Loucy (cell line): ENCODE results near the gene CDKN2C.
"Not testable (repeated sequence)": the region's sequence is repeated elsewhere in the genome, so short reads cannot be mapped to it uniquely, and the experiment has no call there.

Source experiments
- H2AFZ ChIP-seq: fragments of 200-600 bp; sonication (generic); 2 replicates; pipeline ENCODE4 v1.6.0; 2016; ENCODE audit warnings: antibody characterized with exemption, mild to moderate bottlenecking, low read length, moderate library complexity
- H3F3A ChIP-seq: fragments of 200-600 bp; 2 replicates; pipeline ENCODE4 v1.6.0; 2016; ENCODE audit warnings: antibody characterized with exemption, low read depth, mild to moderate bottlenecking
- H3K27me3 ChIP-seq: fragments of 200-600 bp; sonication (generic); 2 replicates; pipeline ENCODE4 v1.6.1; 2014; ENCODE audit warnings: low read length, mild to moderate bottlenecking; ENCODE audit not compliant: insufficient read depth, poor library complexity, severe bottlenecking
- H3K36me3 ChIP-seq: fragments of 200-600 bp; sonication (generic); 2 replicates; pipeline ENCODE4 v1.6.1; 2016; ENCODE audit warnings: low read length; ENCODE audit not compliant: insufficient read depth
- H3K4me1 ChIP-seq: fragments of 200-600 bp; sonication (generic); 2 replicates; pipeline ENCODE4 v1.5.1; 2014; ENCODE audit warnings: low read length, mild to moderate bottlenecking; ENCODE audit not compliant: insufficient read depth, poor library complexity, severe bottlenecking
- H3K4me2 ChIP-seq: fragments of 200-600 bp; sonication (generic); 2 replicates; pipeline ENCODE4 v1.6.0; 2014; ENCODE audit warnings: antibody characterized with exemption, low read length, low read depth, mild to moderate bottlenecking; ENCODE audit not compliant: poor library complexity, severe bottlenecking
- H3K4me3 ChIP-seq: fragments of 200-600 bp; sonication (generic); 2 replicates; pipeline ENCODE4 v1.5.1; 2014; ENCODE audit warnings: low read length, mild to moderate bottlenecking, mixed read lengths; ENCODE audit not compliant: poor library complexity, severe bottlenecking
- H3K79me2 ChIP-seq: fragments of 200-600 bp; sonication (generic); 2 replicates; pipeline ENCODE4 v1.6.1; 2014; ENCODE audit warnings: low read length; ENCODE audit not compliant: insufficient read depth
- H3K9ac ChIP-seq: fragments of 200-600 bp; sonication (generic); 2 replicates; pipeline ENCODE4 v1.6.0; 2014; ENCODE audit warnings: mild to moderate bottlenecking, low read depth, low read length, moderate library complexity; ENCODE audit not compliant: poor library complexity, severe bottlenecking
- H3K9me2 ChIP-seq: fragments of 200-600 bp; sonication (generic); replicated peaks from 2 replicates; pipeline ENCODE4 v1.6.1; 2016; ENCODE audit warnings: low read depth, low read length, mixed read lengths
- H3K9me3 ChIP-seq: fragments of 200-600 bp; sonication (generic); 2 replicates; pipeline ENCODE4 v1.6.1; 2014; ENCODE audit warnings: mild to moderate bottlenecking, antibody characterized with exemption, low read length, low read depth; ENCODE audit not compliant: insufficient read depth
- H4K20me1 ChIP-seq: fragments of 200-600 bp; sonication (generic); 2 replicates; pipeline ENCODE4 v1.6.0; 2014; ENCODE audit warnings: antibody characterized with exemption, low read length, mild to moderate bottlenecking; ENCODE audit not compliant: insufficient read depth, poor library complexity, severe bottlenecking
- CTCF ChIP-seq: fragments of 200-600 bp; sonication (generic); conservative IDR thresholded peaks from 2 replicates; pipeline ENCODE4 v1.5.1; 2014; ENCODE audit warnings: mild to moderate bottlenecking, antibody characterized with exemption, low read length
- EZH2phosphoT487 ChIP-seq: fragments of 200-600 bp; IDR thresholded peaks from 2 replicates; pipeline ENCODE4 v1.6.1; 2018; ENCODE audit warnings: antibody characterized with exemption, mild to moderate bottlenecking, moderate library complexity, borderline replicate concordance

CDKN2C gene

GRCh38 chr1:50930965-50931737 lies 38.9 kb upstream of the CDKN2C start:
- Histone ChIP-seq H3K79me2 (peaks cover 97% of the 10 kb centered on the region), H2AFZ (no peak overlapping the region), H3K4me2 (no peak overlapping the region)

GRCh38 chr1:50932043-50932442 lies 38.0 kb upstream of the CDKN2C start:
- H3K9me2 ChIP-seq, H3K9me3 ChIP-seq, H3F3A ChIP-seq, H3K4me1 ChIP-seq, H3K9ac ChIP-seq, H3K36me3 ChIP-seq, H3K27me3 ChIP-seq, H3K4me3 ChIP-seq, H3K4me2 ChIP-seq, H2AFZ ChIP-seq: not testable (repeated sequence)
- H4K20me1 ChIP-seq, result peaks cover 28% of the 10 kb centered on the region
- H3K79me2 ChIP-seq, result peaks cover 97% of the 10 kb centered on the region

More at GRCh38 chr1:50930965-50931737, 38.9 kb upstream of the CDKN2C start:
- TF ChIP-seq CTCF (no peak), EZH2phosphoT487 (no peak)
- no peaks in the 10 kb centered on the region for H3K27me3 ChIP-seq
- H3K9me2 ChIP-seq, result no peaks in the 10 kb centered on the region
- no peaks in the 10 kb centered on the region for H3F3A ChIP-seq
- peaks cover 3% of the 10 kb centered on the region for H3K4me1 ChIP-seq
- H3K9me3 ChIP-seq, result no peaks in the 10 kb centered on the region
- H3K9ac ChIP-seq, result no peak overlapping the region
- H4K20me1 ChIP-seq, result peaks cover 28% of the 10 kb centered on the region
- no peak overlapping the region for H3K4me3 ChIP-seq
- H3K36me3 ChIP-seq, result no peaks in the 10 kb centered on the region; the same call in 1 of the 2 replicates

- H3F3A ChIP-seq, H2AFZ ChIP-seq, H3K4me3 ChIP-seq, H3K4me2 ChIP-seq, H3K9ac ChIP-seq, H3K4me1 ChIP-seq, H3K27me3 ChIP-seq, H3K9me2 ChIP-seq, H3K36me3 ChIP-seq, H3K9me3 ChIP-seq: not testable (repeated sequence)
- H3K79me2 ChIP-seq, result peaks cover 97% of the 10 kb centered on the region
- peaks cover 30% of the 10 kb centered on the region for H4K20me1 ChIP-seq
Observed at GRCh38 chr1:50933770-50934169, 36.3 kb upstream of the CDKN2C start.

GRCh38 chr1:50934838-50935237 lies 35.2 kb upstream of the CDKN2C start:
- Histone ChIP-seq H3F3A (no peaks in the 10 kb centered on the region), H2AFZ (no peak overlapping the region), H3K9me2 (no peaks in the 10 kb centered on the region), H3K27me3 (no peaks in the 10 kb centered on the region), H4K20me1 (peaks cover 21% of the 10 kb centered on the region), H3K4me1 (peaks cover 3% of the 10 kb centered on the region), H3K4me2 (no peak overlapping the region), H3K9me3 (no peaks in the 10 kb centered on the region), H3K4me3 (no peak overlapping the region), H3K36me3 (no peaks in the 10 kb centered on the region), H3K9ac (no peak overlapping the region), H3K79me2 (peaks cover 98% of the 10 kb centered on the region)
- TF ChIP-seq CTCF (no peak), EZH2phosphoT487 (no peak)

- H3K9ac ChIP-seq, H3K4me1 ChIP-seq, H3F3A ChIP-seq, H3K27me3 ChIP-seq, H3K9me3 ChIP-seq, H2AFZ ChIP-seq, H3K36me3 ChIP-seq, H3K4me3 ChIP-seq, H3K9me2 ChIP-seq, H3K4me2 ChIP-seq: not testable (repeated sequence)
- peaks cover 21% of the 10 kb centered on the region for H4K20me1 ChIP-seq
- H3K79me2 ChIP-seq, result peaks cover 98% of the 10 kb centered on the region
Observed at GRCh38 chr1:50935276-50935675, 34.8 kb upstream of the CDKN2C start.
